HG03342 (cell line): ENCODE results near the gene SH3BP5L.
"Not testable (repeated sequence)": the region's sequence is repeated elsewhere in the genome, so short reads cannot be mapped to it uniquely, and the experiment has no call there.

ENCODE experiments used
- ATAC-seq: cut with Tn5 transposase; IDR thresholded peaks from one replicate; pipeline ENCODE4 v1.9.1; 2021; ENCODE audit warnings: mild to moderate bottlenecking, moderate library complexity; ENCODE audit not compliant: unreplicated experiment

Gene SH3BP5L

DNA sequence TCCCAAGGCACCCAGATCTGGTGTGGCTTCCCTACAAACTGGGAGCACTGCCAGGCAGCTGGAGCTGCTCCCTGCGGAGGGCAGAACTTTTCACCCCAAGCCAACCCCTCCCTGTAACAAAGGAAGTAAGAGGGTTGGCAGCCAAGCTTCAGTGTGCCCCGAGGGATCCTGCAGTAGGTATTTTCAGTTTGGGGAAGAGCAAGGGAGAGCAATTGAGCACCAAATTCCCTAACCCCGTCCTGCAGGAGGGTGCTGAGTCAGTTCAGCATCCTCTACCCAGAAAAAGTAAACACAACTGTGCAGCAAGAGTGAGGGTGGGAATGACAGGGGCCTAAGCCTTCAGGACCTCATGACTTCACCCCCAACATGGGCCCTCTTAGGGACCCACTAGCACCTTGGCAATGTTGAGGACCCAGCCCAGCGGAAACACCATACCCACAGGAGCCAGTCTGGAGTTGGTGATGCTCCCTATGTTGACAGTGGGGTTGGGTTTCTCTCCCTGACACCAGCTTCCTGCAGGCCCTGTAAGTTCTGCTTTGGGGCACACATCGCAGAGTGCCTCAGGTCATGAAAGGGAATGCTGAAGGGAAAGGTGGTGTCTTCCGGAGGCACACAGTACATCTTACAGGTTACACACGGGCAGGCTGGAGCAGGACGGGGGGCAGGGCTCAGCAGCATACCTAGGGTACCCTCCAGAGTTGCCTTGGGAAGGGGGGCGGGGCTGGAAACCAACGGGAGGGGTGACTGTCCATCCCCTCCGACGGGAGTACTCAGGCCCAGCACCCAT is 14.8 kb downstream of the SH3BP5L start:
- no peak for ATAC-seq

- no peak for ATAC-seq
These were observed 15.6 kb downstream of the SH3BP5L start for GRCh38 chr1:248810000-248810726.

DNA sequence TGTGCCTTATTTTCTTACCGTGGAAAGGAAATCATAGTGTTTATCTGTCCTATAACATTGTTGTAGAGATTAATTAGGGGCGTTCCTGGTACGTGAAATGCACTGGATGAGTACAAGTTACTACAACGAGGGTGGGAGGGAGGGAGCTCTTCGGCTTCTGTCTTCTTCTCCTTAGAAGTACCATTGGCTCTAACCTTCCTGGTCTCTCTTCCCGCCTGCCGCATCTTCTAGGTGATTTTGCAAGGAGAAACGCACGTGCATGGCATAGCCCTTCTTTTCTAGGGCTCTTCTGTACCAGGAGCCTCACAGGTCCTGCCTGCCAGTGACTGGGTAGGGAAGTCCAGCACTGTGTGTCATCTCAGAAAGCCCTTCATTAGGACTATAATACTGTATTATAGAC is 16.8 kb downstream of the SH3BP5L start:
- no peak for ATAC-seq

DNA sequence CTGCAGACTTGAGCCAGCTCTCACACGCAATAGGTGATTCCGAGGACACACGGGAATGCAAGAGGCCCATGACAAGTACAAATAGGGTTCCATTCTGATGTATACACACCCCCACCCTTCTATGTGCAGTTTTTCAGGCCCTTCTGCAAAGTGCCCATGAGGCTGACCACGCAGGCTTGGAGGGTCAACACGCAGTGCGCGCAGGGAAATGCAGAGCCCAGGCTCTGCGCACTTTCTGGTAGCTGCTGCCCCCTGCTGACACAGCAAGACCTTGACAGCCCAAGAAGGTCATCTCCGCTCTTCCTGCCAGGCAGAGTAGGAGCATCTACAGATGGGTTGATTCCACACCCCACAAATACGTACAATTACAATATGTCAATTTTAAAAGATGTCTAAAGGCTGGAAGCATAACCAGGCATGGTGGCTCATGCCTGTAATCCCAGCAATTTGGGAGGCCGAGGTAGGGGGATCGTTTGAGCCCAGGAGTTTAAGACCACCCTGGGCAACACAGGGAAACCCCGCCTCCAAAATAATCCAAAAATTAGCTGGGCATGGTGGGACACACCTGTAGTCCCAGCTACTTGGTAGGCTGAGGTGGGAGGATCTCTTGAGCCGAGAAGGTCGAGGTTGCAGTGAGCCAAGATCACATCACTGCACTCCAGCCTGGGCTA is 18.5 kb downstream of the SH3BP5L start:
- ATAC-seq: peak; percentile 51

GRCh38 chr1:248805876-248806275 is 19.8 kb downstream of the SH3BP5L start:
- ATAC-seq: no peak

DNA sequence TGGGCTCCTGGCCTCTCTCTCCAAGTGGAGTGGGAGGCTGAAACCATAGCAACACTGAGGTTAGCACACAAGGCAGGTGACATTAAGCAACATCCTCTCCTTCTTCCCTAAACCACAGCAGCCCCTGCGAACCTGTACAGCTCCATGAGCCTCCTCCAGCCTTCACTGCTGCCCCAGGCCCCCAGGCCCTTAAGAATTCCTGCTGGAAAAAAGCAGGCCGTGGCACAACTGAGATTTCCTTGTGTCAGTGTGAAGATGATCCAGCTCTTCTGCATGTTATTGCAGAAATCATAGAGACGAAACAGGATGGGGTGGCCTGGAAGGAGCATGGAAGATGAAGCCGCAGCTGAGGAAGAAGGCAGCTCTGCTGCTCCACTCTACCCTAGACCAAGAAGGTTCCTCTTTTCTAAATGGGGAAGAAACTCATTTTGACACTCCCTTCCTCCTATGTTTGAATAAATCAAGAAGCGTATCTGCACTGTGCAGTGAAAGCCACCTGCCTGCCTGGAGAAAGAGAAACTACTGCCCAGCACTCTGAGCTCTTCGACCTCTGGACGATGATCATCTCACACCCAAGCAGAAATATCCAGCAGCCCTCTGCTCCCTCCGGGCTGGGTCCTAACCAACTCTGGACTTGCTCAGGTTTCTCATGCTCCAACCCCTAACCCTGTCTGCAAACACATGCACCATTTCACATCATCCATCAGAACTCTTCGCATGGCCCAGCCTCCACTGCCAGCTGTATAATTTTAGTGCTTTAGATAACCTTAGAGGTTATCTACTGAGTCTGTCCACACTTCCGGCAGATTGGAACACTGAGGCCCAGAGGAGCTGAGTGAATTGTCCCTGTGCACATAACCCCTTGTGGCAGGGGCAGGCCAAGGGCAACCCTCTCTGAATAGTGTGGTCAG is 20.7 kb downstream of the SH3BP5L start:
- ATAC-seq: peak; percentile 91

- not testable (repeated sequence) for ATAC-seq
These were observed 22.2 kb downstream of the SH3BP5L start for GRCh38 chr1:248803501-248803900.

GRCh38 chr1:248802454-248802853 is 23.3 kb downstream of the SH3BP5L start:
- no peak for ATAC-seq

- ATAC-seq: no peak
These were observed 25.3 kb downstream of the SH3BP5L start for GRCh38 chr1:248800459-248800858.

DNA sequence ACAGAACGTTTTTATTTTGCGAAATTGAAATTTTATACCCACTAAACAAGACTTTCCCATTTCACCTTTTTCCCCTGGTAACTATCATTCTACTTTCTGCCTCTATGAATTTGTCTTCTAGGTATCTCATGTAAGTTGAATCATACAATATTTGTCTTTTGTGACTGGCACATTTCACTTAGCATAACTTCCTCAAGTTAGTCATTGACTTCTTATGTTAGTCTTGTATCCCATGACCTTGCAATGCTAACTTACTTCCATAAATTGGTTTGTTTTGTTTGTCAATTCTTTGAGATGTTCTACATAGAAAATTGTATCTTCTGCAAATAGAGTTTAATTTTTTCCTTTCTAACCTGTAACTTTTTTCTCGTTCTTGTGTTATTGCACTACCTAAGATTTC is 26.9 kb downstream of the SH3BP5L start:
- ATAC-seq: no peak

DNA sequence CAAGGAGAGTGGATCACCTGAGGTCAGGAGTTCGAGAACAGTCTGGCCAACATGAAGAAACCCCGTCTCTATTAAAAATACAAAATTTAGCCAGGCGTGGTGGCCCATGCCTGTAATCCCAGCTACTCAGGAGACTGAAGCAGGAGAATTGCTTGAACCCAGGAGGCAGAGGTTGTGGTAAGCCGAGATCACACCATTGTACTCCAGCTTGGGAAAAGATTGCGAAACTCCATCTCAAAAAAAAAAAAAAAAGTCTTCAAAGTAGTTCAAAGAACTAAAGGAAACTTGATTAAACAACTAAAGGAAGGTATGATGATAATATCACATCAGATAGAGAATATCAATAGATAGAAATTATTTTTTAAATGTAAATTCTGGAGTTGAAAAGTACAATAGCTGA is 31.1 kb downstream of the SH3BP5L start:
- ATAC-seq: not testable (repeated sequence)

- ATAC-seq: peak; percentile 81
These were observed 32.1 kb downstream of the SH3BP5L start for GRCh38 chr1:248793592-248793991.

DNA sequence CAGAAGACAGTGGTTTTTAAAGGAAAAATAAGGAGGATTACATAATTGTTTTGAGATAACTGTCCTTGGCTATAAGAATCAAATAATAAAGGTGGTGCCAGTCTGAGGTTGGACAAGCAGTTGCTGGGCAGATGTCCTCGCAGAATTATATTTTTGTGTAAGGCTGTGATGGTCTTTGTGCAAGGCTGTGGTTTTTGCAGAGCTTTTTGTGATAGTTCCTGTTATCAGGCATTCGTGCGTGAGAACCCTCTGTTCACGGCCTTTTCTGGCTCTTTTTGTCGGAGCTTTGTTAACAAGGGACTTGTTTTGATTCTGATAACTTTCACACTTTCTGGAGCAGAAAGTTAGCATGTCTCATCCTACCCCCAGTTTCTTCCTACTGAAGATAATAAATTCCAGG is 33.4 kb downstream of the SH3BP5L start:
- ATAC-seq: peak; percentile 49

DNA sequence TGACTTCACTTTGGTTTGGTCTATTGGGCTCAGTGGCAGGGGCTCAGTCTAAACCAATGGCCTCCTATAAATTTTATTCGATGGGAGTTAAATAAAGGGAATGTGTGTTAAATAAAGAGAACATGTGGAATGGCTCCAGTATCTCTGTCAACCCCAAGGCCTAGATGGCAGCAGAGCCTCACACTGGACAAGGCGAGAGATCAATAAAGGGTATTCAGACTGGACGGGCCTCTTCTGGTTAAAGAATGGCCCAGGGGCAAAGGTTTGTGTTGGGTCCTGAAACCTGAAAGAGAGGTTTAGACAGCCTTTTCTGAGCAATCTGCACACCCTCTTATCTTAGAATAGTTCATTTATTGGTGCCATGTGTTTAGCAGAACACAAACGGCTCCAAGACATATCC is 34.7 kb downstream of the SH3BP5L start:
- ATAC-seq: no peak

- no peak for ATAC-seq
These were observed 35.3 kb downstream of the SH3BP5L start for GRCh38 chr1:248790456-248790855.

DNA sequence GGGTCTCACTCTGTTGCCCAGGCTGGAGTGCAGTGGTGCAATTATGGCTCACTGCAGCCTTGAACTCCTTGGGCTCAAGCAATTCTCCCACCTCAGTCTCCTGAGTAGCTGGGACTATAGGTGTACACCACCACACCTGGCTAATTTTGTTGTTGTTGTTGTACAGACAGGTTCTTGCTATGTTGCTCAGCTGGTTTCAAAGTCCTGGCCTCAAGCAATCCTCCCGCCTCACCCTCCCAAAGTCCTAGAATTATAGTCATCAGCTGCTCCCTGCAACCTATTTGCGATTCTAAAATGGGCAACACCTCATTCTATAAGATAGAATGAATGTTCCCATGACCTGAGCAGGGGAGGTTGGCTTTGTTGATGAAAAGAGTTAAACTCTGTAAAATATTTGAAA is 36.4 kb downstream of the SH3BP5L start:
- not testable (repeated sequence) for ATAC-seq

GRCh38 chr1:248788327-248788726 is 37.4 kb downstream of the SH3BP5L start:
- no peak for ATAC-seq

- ATAC-seq: no peak
These were observed 38.3 kb downstream of the SH3BP5L start for GRCh38 chr1:248787430-248787829.

- peak; percentile 63 for ATAC-seq
These were observed 39.6 kb downstream of the SH3BP5L start for GRCh38 chr1:248786156-248786555.

DNA sequence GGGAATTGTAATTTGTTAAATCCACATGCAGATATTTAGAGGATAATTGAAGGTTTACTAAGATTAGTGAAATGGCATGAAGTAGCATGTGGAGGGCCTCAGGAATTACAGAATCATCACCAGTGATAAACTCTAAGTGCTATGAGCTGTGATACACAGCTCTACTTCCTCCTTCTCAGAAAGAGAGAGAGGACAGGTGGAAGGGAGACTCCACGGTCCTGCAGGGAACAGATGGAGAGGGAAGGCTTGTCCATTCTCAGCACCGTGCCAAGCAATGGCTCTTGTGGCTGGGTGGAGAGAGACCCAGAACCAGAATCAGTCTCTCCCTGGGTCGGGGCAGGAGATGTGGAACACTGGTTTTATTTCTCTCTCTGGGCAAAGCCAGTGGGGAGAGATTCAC is 42.3 kb downstream of the SH3BP5L start:
- no peak for ATAC-seq
